RCC 7860 (cell line): ENCODE measurements around the gene CFDP1.

ENCODE experiments used
- DNase-seq: peaks from one replicate; pipeline ENCODE4 v3.0.0-alpha.2; 2015; ENCODE audit warnings: low spot score
- FAIRE-seq: peaks from 2 replicates; lab custom pipeline; 2012; peaks lifted over from hg19 to GRCh38; lab: Jason Lieb, UNC

The CFDP1 gene

GRCh38 chr16:75256696-75257343, 176.5 kb downstream of the CFDP1 start:
- FAIRE-seq (no peak), DNase-seq (no peak)

GRCh38 chr16:75256059-75256571, 177.2 kb downstream of the CFDP1 start:
- no peak for DNase-seq
- FAIRE-seq, result no peak

- DNase-seq, result peak; percentile 72
- FAIRE-seq, result peak; percentile 8
These were observed 178.9 kb downstream of the CFDP1 start for GRCh38 chr16:75254359-75254837.

- DNase-seq (no peak), FAIRE-seq (no peak)
These were observed 180.1 kb downstream of the CFDP1 start for GRCh38 chr16:75252946-75253911.

DNA sequence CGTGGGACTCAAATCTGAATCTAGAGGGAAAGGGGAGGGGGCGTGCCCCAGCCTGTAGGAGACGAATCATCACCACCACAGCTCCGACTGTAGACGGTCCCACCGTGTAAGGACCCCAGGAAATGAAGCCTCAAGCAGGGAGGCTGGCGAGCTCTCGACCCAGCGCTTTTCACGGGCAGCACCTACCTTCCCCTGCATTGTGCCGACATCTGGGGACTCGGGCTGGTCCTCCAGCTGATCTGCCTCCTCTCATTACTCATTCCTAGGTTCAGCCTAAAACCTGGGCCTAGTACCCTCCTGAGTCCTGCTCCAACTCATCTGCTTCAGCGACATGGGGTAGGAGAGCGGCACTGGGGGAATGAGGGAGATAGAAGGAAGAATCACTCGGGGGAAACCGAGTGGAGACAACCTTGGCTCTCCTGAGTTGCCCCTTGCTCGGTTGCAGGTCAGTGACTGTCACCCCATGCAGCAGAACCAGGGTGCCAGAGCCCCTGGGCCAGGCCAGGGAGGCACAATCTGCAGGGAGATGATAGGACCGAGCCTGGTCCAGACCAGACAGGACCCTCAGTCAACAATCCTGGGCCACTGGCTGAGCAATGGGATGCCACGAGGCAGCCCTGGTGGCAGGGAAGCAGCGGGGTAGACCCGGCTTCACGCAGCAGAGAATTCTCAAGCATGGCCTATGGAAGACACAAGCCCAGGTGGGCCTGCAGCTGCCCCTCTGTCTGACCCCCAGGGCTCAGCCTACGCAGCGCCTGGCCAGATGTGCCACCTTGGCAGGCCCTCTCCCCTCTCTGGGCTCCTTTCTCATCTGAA, 181.0 kb downstream of the CFDP1 start:
- FAIRE-seq (no peak), DNase-seq (no peak)

DNA sequence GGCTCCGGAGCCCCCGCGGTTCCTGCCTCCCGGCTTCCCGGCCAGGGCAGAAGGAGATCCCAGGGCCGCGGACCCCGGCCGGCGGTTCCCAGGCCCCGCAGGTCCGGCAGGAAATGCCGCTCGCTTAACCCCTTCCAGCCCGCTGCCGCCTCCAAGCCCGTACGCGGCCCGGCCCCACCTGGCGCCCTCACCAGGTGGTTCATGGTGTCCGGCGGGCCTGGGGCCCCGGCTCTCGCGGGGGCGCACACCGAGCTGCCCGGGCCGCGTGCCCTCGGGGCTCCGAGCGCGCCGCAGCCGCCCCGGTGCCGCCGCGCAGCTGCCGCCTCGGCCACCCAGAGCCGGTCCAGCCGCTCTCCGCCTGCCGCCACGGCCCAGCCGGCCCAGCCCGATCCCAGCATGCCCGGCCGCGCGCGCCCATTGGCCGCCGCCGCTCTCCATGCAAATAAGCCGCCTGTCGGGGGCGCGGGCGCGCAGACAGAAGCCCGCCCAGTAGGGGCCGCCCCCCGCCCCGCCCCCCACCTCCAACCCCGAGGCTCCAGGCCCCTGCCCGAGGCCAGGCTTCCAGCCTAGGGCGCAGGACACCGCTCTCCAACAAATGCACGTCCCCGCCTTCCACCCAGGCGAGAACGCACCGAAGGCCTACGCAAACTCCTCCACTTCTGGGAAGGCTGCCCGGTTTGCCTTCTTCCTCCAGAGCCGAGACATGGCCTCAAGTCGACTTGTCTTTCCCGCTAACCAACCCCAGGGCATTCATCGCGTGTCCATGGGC, 181.8 kb downstream of the CFDP1 start, which contains the start of gene BCAR1:
BCAR1 (minus strand) TSS at position 345 of the 769 bp plus-strand sequence; CDS start at position 203, 142 bp downstream.
- FAIRE-seq, result no peak
- peak; percentile 72 for DNase-seq

- FAIRE-seq (no peak), DNase-seq (peak; percentile 37)
These were observed 182.5 kb downstream of the CFDP1 start for GRCh38 chr16:75250809-75251279.

DNA sequence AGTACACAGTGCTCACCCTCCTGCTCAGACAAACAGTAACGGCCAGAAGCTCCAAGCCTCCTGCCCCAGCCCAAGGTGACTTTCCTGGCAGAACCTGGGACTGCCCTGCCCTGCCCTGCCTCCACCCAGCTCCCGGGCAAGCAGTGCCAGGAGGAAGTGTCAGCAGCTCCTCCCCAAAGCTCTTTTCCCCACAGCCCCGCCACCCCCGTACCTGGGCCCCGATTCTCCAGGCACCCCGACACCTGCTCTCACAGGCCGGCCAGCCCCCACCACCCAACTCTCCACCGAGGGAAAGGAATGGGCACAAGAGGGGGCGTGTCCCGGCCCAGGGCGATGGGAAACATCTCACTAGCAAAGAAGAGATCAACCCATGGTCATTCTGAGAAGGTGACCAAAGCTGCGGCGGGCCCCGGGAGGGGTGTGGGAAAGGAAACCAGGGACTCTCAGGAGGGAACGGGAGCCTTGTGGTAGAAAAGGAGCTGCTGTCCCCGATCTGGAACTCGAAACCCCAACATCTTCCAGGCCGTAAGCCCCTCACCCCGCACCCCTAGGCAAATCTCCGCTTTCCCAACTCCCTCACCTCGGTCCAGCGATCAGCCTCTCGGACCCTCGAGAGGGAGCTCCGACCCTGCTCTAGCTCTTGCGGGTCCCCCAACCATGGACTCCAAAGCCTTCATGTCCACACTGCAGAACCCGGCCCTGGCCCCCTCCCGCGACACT, 183.1 kb downstream of the CFDP1 start:
- FAIRE-seq, result no peak
- DNase-seq, result no peak

DNA sequence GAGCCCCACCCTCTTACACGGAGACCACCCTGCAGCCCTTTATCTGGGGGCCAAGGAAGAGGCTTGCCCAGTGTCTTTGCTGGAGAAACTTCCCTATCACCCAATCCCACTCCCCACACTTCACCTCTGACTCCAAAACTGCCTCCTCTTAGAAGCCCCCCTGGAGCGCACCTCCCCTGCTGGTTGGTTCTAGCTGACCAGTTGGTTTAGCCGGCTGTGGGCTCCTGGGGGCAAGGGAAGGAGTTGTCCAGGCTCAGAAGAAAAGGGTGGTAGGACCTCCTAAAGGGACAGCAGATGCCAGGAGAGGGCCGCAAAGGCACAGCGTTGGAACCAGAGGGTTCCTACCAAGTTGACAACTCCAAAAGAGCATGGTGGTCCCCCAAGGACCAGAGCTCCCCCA, 183.9 kb downstream of the CFDP1 start:
- DNase-seq (no peak), FAIRE-seq (no peak)

- FAIRE-seq (no peak), DNase-seq (no peak)
These were observed 184.5 kb downstream of the CFDP1 start for GRCh38 chr16:75248536-75249380.

DNA sequence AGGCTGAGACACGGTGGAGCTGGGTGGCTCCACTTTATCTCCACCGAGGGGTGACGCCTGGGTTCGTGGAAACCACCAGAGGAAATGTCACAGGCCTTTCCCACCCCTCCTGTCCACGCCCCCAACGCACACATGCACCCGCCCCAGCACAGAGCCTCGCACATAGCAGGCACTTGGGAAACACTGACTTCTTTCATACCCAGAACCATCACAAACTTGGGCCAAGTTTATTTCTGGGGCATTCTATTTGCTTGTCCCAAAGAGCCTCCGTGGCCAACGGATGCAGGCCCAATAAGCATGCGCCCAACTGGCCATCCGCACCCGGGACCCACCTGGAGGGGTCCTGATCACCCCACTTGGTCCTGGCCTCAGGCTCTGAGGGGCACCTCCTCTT, 185.2 kb downstream of the CFDP1 start:
- no peak for FAIRE-seq
- no peak for DNase-seq

GRCh38 chr16:75247249-75247648, 186.1 kb downstream of the CFDP1 start:
- FAIRE-seq (no peak), DNase-seq (no peak)

GRCh38 chr16:75246504-75247205, 186.6 kb downstream of the CFDP1 start:
- DNase-seq (no peak), FAIRE-seq (no peak)

DNA sequence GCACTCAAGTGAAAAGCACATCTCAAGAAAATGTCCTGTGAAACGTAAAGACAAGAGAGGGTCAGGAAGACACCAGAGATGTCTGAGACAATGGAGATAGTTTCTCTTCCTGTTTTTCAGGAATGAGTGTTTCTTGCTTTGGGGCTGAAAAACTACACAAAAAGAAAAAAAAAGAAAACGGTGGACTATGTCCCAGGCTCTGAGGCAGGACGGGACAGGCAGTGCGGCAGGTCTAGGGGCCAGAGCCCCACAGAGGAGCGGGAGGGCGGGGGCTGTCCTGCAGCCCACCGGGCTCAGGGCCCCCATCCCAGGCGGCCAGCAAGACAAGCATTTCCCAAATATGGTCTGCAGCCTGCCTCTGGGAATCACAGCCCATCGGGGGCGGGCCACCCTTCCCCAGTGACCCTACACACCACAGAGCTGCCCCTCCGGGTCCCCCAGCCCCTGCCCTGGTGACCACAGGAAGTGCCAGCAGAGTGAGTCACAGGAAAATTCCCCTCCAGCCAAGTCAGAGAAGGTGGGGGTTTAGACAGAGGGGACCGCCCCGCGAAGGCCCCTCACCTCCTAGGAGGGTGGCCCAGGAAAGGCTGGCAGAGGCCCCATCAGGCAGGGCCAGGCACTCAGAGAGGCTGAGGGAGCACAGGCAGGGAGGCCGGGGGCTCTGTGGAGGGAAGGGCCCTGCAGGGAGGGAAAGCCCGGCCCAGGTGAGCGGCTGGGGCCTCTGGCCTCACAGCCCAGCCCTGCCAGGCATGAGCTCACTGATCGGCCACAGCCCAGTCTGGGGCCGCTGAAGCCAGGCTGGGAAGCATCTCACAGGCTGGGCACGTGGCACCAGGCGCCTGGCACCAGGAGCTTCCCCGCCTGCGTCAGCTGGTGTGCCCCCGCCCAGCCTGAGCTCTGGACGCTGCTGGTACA, 188.2 kb downstream of the CFDP1 start:
- peak; percentile 98 for DNase-seq
- FAIRE-seq, result peak; percentile 89

- FAIRE-seq (no peak), DNase-seq (no peak)
These were observed 189.0 kb downstream of the CFDP1 start for GRCh38 chr16:75244225-75244809.
